Measurements from ENCODE around the gene CDRT15L2. TPM values are rescaled to one million over a fixed set of nuclear protein-coding genes. Genes with fewer than 3 reads are reported as not detected.
"Not testable (repeated sequence)": the region's sequence is repeated elsewhere in the genome, so short reads cannot be mapped to it uniquely, and the experiment has no call there.

Gene CDRT15L2
- polyA plus RNA-seq, 1 donor = not detected

GRCh38 chr17:20573216-20573615 lies 6.3 kb upstream of the CDRT15L2 start:
- DNase-seq = not testable (repeated sequence)

GRCh38 chr17:20575071-20575470 lies 4.5 kb upstream of the CDRT15L2 start:
- DNase-seq = not testable (repeated sequence)

- DNase-seq = not testable (repeated sequence)
These were observed 4.5 kb downstream of the CDRT15L2 start for GRCh38 chr17:20583891-20584577.

GRCh38 chr17:20588744-20589453 lies 9.4 kb downstream of the CDRT15L2 start:
- not testable (repeated sequence) for DNase-seq

- not testable (repeated sequence) for DNase-seq
These were observed 9.9 kb downstream of the CDRT15L2 start for GRCh38 chr17:20589454-20589810.

- not testable (repeated sequence) for DNase-seq
These were observed 11.5 kb downstream of the CDRT15L2 start for GRCh38 chr17:20591040-20591439.

- DNase-seq = not testable (repeated sequence)
These were observed 26.0 kb downstream of the CDRT15L2 start for GRCh38 chr17:20605568-20605967.

- not testable (repeated sequence) for DNase-seq
These were observed 30.0 kb downstream of the CDRT15L2 start for GRCh38 chr17:20609490-20609889.

- no peak for DNase-seq
These were observed 31.8 kb downstream of the CDRT15L2 start for GRCh38 chr17:20611309-20611708.

GRCh38 chr17:20612635-20613034 lies 33.1 kb downstream of the CDRT15L2 start:
- DNase-seq = no peak

- no peak for DNase-seq
These were observed 33.7 kb downstream of the CDRT15L2 start for GRCh38 chr17:20613248-20613647.

- no peak for DNase-seq
These were observed 34.4 kb downstream of the CDRT15L2 start for GRCh38 chr17:20613905-20614304.

GRCh38 chr17:20615461-20615860 lies 35.9 kb downstream of the CDRT15L2 start:
- not testable (repeated sequence) for DNase-seq

Other genes with a start within 250 kb of the CDRT15L2 start
- not detected for gene LGALS9B, start 112.2 kb upstream of the CDRT15L2 start, polyA plus RNA-seq (ENCODE audit: insufficient read length)